D341Med (cell line): ENCODE measurements around the gene SGPL1.

Source experiments
- DNase-seq: peaks from one replicate; pipeline ENCODE4 v3.0.0; 2012; ENCODE audit warnings: low spot score

The SGPL1 gene

DNA sequence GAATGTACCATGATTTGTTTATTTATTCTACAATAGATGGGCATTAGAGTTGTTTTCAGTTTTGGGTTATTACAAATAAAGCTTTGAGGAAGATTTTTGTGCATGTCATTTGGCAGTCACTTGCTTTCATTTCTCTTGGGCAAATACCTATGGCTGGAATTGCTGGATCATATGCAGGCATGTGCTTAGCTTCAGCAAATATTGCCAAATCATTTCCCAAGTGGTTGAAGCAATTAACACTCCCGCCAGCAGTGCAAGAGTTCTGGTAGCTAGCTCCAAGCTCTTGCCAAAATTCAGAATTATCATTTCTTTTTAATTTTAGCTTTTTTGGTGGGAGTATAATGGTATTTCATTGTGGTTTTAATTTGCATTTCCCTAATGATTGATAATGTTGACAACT is 105.5 kb downstream of the SGPL1 start:
- DNase-seq, result no peak

DNA sequence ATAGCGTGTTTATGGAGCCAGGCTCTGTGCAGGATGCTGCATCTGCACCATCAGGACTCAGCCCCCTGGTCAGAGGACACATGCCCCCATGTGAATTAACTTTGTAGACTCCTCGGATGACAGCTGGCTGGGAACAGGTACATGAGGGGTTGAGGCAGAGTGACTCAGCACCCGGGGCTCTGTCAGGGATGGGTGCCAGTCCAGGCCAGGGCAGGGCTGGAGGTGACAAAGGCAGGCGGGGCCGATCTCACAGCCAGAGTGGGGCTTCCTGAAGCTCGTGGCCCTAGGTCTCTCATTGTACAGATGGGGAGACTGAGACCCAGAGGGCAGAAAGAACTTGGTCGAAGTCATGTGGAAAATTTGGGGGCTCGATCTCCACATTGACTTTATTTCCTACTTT is 107.9 kb downstream of the SGPL1 start:
- no peak for DNase-seq

DNA sequence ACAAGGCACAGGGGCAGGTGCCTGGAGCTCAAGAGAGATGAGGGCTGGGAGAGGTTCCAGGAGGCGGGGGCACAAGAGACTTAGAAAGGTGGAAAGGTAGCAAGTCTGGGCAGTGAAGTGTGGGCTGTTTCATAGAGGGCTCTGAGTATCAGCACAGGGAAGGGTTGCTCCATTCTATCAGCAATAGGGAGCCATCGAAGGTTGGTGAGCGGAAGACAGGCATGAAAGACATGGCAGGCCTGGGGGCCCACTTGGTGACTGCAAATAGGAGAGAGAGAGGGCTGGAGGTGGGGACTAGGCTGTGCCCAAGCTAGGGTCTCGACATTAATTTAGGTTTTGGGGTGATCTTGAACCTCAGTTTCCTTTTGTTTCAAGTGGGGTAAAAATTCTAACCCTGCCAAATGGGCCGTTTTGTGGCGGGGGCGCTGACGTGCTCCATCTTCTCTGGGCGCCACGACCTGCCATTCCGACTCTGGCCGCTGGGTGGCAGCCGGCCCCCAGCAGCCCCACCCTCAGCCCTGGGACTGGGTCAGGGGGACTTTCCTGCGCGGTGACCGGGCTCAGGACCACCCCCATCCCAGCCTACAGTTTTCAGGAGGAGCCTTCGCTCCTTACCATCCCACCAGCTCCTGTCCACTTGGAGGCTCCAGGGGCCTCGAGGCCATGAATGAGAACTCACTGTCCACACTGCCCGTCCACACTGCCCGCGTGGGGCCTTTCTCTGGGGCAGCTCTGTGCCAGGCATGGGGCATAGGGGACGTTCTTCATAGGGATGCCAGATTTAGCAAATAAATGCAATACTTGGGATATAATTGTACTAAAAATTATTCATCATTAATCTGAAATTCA is 109.9 kb downstream of the SGPL1 start:
- DNase-seq, result peak; percentile 79

DNA sequence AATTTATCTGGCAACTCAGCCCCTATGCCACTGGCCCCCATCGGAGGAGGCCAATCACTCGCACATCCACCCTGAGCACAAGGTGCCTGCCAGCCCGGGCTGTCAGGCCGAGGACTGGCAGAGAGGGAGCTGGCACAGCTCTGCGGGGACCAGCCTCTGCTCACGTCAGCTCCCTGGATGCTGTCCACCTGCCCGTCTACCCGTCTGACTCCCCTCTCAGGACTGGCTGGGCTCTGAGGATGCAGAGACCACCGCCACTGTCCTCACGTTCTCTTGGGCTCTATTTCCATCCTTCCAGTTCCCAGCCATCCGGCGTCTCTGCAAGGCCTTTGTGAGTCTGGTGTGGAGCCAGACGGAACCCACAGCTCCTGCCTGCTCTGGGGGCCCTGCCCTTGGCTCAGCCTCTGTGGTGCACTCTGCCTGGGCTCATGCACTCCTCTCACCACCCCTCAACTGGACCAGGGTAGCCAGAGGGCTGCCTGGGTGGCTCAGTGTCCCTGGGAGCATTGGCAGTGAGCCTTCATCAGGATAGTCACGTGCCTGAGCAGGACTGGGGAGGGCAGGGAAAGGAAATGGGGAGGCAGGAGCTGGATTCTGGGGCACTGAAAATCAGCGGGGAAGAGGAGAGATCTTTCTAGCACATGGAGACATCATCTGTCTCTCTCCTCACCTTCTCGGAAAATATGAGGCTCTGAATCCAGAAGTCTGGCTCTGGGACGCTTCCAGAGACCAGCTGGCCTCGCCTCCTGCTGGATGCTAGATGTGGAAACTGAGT is 110.7 kb downstream of the SGPL1 start:
- DNase-seq, result no peak

DNA sequence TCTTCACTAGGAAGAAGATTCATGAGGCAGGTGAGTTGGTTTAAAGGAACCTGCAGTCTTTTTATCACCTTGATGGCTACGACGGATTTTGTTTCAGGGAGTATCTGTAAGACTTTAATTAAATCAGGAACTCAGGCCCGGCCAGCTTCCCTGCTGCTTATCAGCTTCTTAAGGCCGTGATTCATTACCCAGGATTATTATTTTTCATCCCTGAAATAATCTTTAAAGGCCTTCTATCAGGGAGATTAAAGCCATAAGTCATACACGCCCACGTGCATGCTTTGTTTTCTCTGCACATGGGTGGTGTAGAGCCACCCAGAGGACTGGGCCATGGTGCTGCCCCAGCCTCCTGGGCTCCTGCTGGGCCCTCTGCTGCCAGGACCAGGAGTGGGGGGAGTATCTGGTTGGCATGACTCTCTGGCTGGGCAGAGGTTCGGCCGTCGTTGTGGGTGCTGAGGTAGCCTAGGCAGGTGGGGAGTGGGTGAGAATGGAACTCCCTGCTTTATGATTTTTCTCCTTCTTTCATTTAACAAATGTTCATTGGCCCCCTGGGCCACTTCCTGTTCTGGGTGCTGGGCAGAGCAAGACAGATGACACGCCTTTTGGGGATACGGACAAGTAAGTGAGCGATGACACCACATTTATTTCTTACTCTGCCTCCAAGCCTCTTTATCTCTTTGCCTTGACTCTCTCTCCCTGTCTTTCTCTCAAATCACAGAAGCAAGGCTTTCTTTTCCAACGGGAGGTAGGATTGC is 111.6 kb downstream of the SGPL1 start:
- peak; percentile 67 for DNase-seq

DNA sequence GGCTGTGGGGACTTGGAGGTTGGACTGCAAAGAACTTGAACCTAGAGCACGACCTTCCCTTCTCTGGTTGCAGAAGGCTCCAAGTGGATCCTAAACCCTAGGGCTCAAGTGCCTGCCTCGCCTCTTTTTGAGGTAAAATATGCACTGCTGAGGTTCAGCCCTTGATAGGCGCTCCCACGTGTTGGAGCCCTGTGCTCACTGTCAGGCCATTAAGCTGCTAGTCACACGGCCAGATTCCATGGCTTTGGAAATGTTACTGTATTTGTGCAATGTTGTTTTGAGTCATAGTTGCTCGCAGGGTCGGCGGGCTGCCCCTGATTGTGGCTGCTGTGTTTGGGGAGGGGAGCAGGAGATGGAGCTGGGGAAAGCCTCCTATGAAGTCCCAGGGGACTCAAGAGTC is 112.4 kb downstream of the SGPL1 start:
- no peak for DNase-seq

DNA sequence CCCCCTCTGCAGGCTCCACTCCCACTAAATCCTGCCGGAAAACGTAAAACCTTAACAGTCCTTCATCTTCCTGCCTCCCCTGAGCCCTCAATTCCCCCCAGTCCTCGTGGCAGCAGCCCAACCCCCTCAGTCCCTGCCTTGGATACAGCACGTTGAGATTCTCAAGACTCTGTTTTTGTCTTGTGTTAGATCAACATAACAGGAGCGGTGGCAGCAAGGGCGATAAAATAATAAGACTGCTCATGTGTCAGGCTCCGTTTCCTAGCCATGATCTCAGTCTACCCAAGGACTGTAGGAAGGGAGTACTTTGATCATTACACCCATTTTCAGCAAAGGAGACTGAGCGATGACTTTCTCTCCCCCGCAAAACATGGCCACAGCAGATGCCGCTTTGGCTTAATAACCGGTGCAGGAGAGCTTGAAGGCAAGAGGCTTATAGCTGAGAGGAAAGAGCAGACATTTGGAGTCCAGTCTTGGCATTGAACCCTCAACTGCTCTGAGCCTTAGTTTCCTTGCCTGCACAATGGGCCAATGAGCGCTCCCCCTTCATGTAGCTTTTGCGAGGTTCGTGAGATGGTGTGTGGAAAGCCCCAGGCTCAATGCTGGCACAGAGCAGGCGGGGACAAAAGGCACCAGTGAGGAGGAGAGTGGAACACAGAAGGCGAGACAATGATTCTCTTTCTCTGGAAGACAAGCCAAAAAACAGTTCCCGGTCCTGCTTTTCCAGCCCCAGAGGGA is 114.7 kb downstream of the SGPL1 start:
- DNase-seq, result no peak
